SIG-M5 (cell line): ENCODE measurements around the gene ITPA.

ENCODE experiments used
- DNase-seq: peaks from one replicate; lab custom pipeline; 2025; lab: John Stamatoyannopoulos, UW

ITPA gene

DNA sequence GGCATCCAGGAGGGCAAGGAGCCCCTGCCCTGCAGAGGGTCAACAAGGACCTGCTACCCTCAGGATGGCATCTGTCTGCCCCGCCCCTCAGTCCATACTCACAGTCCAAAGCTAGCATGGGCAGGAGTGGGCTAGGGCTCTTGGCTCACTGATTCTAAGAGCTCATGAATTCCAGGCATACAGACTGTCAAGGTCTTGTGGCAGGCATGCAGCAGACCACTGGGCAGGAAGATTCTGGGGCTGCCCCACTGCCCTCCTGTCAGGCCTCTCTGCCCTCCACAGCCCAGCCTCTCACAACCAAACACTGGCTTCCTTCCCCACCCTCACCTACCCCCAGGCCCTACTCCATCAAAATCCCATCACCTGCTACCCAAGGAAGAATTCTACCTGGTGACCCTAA lies 35.3 kb downstream of the ITPA start:
- DNase-seq = no peak

GRCh38 chr20:3245156-3245555 lies 35.9 kb downstream of the ITPA start:
- no peak for DNase-seq

DNA sequence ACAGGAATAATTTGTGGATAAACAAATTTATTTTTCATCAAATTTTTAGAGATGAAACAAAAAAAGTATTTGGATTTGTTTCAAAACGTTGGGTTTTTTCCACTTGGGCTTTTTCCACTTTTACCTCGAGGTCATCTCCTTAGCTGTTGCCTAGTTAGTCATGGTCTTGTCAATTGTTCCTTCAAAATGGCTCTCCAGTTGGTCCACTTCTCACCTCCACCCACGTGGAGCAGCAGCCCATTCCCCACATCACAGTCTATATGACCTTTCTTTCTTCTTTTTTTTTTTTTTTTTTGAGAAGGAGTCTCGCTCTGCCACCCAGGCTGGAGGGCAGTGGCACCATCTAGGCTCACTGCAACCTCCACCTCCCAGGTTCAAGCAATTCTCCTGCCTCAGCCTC lies 36.4 kb downstream of the ITPA start:
- DNase-seq = no peak

- DNase-seq = no peak
These were observed 37.4 kb downstream of the ITPA start for GRCh38 chr20:3246682-3247081.

DNA sequence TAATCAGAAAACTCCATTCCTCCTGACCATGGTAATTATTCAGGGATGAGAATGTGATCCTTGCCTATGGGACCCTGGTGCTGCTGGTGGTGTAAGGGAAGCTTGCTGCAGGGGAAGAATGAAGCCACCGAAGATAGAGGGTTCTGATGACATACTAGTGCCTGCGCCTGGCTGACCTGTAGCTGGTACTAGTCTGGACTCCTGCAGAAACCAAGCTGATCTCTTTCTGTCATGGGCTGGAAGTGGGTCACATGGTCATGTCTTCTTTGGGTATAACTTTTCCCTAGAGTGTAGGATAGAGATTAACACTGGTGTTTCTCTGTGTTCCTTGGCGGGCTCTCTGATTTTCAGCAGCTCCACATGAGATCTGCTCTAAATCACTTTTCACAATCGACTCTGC lies 38.3 kb downstream of the ITPA start:
- no peak for DNase-seq

- DNase-seq = no peak
These were observed 39.1 kb downstream of the ITPA start for GRCh38 chr20:3248167-3248992.

DNA sequence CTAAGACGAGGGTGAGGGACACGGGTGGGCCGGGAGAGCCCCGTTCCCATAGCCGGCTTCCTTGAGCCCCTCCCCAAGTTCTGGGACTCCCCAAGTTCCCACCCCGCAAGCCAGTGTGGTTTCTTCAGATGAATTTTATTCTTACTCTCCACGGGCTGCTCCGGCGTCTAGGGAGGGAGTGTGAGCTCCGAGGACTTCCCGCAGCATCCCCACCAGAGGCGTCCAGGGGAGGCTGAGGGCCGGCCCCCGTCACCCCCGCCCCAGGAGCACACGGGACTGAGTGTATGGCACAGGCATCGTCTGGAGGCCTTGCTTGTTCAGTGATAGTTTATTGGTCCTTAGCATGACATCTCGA lies 39.7 kb downstream of the ITPA start:
- DNase-seq = no peak

GRCh38 chr20:3250091-3250504 lies 40.8 kb downstream of the ITPA start:
- no peak for DNase-seq

- DNase-seq = no peak
These were observed 42.5 kb downstream of the ITPA start for GRCh38 chr20:3251806-3252205.

GRCh38 chr20:3255728-3256127 lies 46.4 kb downstream of the ITPA start:
- no peak for DNase-seq

DNA sequence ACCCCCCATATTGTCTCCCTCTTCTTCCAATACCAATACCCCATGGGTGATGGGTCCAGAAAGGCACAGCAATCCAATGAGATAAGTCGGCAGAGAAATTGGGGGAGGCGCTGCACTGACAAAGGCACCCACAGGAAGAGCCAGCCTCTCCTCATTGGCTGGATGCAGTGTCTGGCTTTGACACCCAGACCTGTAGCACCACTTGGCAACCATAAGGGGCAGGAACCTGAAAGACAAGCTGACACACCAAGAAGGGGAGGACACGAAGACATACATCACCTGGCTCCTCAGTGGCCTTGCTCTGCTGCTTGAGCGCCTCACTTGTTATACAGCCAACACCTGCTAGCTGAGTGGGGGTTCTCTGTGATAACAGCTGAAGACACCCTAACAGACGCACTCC lies 49.1 kb downstream of the ITPA start:
- no peak for DNase-seq

DNA sequence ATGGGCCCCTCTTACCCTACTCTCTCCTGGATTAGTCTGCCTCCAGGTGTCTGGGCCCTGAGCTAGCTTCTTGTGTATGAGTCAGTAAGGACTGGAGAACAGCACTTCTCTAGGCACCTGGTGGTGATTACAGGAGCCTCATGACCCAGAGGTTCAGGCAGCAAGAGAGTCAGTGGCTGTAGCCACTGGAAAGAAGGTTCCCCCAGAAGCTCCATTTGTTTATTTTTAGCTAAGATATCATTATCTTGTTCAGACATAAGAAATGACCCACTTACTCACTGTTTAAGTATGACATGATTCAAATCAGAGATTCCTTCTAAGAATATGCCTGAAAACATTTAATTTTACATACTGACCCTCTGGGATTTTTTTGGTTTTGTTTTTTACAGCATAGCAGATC lies 53.3 kb downstream of the ITPA start:
- no peak for DNase-seq

DNA sequence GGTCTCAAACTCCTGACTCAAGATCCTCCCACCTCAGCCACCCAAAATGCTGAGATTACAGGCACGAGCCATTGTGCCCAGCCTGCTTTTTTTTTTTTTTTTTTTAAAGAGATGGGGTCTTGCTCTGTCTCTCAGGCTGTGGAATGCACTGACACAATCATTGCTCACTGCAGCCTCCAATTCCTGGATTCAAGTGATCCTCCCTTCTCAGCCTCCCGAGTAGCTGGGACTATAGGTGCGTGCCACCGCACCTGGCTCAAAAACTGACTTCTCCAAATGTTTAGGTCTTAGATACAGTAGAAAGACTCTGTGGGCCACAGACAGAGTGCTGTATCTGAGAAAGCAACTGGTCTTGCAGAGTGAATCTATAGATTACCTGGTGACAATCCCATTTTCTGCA lies 60.8 kb downstream of the ITPA start:
- DNase-seq = no peak

DNA sequence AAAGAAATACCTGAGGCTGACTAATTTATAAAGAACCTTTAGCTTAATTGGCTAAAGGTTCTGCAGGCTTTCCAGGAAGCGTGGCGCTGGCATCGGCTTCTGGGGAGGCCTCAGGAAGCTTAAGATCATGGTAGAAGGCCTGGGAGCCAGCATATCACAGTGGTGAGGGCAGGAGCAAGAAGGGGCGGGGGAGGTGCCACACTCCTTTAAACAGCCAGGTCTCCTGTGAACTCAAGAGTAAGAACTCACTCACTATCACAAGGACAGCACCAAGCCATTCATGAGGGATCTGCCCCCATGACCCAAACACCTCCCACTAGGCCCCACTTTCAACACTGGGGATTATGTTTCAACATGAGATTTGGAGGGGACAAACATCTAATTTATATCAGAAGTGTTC lies 64.1 kb downstream of the ITPA start:
- DNase-seq = no peak
